ENCODE data around the gene LYL1. TPM values are rescaled to one million over a fixed set of nuclear protein-coding genes. Genes with fewer than 3 reads are reported as not detected.

The LYL1 gene
- total RNA-seq, 3 donors from 2014 or later (not counting 1 experiment from before 2014, with no cell fraction given): 2.0 to 7.7 (median 6.7) TPM

GRCh38 chr19:13134626-13135025 is 32.0 kb upstream of the LYL1 start:
- no peak overlapping the region for H3K27ac ChIP-seq (ENCODE audit: low read length)
- Mint-ChIP-seq H3K36me3 (no peaks in the 10 kb centered on the region), H3K9me3 (no peaks in the 10 kb centered on the region), H3K4me1 (peaks cover 23 to 24% of the 10 kb centered on the region in 2 donors), H3K27me3 (ENCODE audit: low read depth in 2 of 2) (no peaks in the 10 kb centered on the region), H3K27ac (no peak overlapping the region), H3K4me3 (no peak overlapping the region)
- peaks cover 36% of the 10 kb centered on the region for H3K36me3 ChIP-seq (ENCODE audit: control insufficient read depth, insufficient read depth, low read length)
- H3K4me1 ChIP-seq (ENCODE audit: control insufficient read depth, insufficient read depth, low read length): peaks cover 20% of the 10 kb centered on the region
- H3K27me3 ChIP-seq (ENCODE audit: control insufficient read depth, insufficient read depth, low read length): no peaks in the 10 kb centered on the region
- ATAC-seq (no peak), DNase-seq (no peak)
- TF ChIP-seq CTCF (IDR thresholded peaks at IDR 0.05): no peak
- intact Hi-C loops (cut with micrococcal nuclease): no loop called here
- 92% methylated on average over 3 of the region's 3 CpGs for WGBS (ENCODE audit: insufficient coverage)
- no peak overlapping the region for H3K4me3 ChIP-seq (ENCODE audit: low read length)
- no peaks in the 10 kb centered on the region for H3K9me3 ChIP-seq (ENCODE audit: control insufficient read depth, insufficient read depth, low read length)

- intact Hi-C loops (cut with micrococcal nuclease): no loop called here
- H3K27ac Mint-ChIP-seq: peak overlapping the region; percentile 86 to 91
Measured at GRCh38 chr19:13133241-13133870, 30.7 kb upstream of the LYL1 start.

GRCh38 chr19:13132471-13133180 is 30.0 kb upstream of the LYL1 start:
- peaks cover 27 to 28% of the 10 kb centered on the region in 2 donors for H3K4me1 Mint-ChIP-seq
- Histone ChIP-seq H3K4me1 (ENCODE audit: control insufficient read depth, insufficient read depth, low read length) (peaks cover 20% of the 10 kb centered on the region), H3K36me3 (ENCODE audit: control insufficient read depth, insufficient read depth, low read length) (peaks cover 22% of the 10 kb centered on the region), H3K27ac (ENCODE audit: low read length) (no peak overlapping the region), H3K4me3 (ENCODE audit: low read length) (no peak overlapping the region), H3K9me3 (ENCODE audit: control insufficient read depth, insufficient read depth, low read length) (no peaks in the 10 kb centered on the region), H3K27me3 (ENCODE audit: control insufficient read depth, insufficient read depth, low read length) (no peaks in the 10 kb centered on the region)
- no peaks in the 10 kb centered on the region for H3K27me3 Mint-ChIP-seq (ENCODE audit: low read depth in 2 of 2)
- peak overlapping the region; percentile 79 for H3K4me3 Mint-ChIP-seq
- no peaks in the 10 kb centered on the region for H3K36me3 Mint-ChIP-seq
- peak; percentile 43 to 65 for DNase-seq
- intact Hi-C loops (cut with micrococcal nuclease): no loop called here
- peak; percentile 92 to 99 (median 97) for ATAC-seq
- no peak for TF ChIP-seq CTCF (IDR thresholded peaks at IDR 0.05)
- H3K9me3 Mint-ChIP-seq: no peaks in the 10 kb centered on the region
- WGBS (ENCODE audit: insufficient coverage): 38% methylated on average over 8 of the region's 8 CpGs
- peak overlapping the region; percentile 86 to 91 for H3K27ac Mint-ChIP-seq

More at GRCh38 chr19:13133241-13133870, 30.7 kb upstream of the LYL1 start:
- DNase-seq (no peak), ATAC-seq (no peak)
- Histone ChIP-seq H3K27me3 (ENCODE audit: control insufficient read depth, insufficient read depth, low read length) (no peaks in the 10 kb centered on the region), H3K4me1 (ENCODE audit: control insufficient read depth, insufficient read depth, low read length) (peaks cover 20% of the 10 kb centered on the region), H3K36me3 (ENCODE audit: control insufficient read depth, insufficient read depth, low read length) (peaks cover 30% of the 10 kb centered on the region), H3K4me3 (ENCODE audit: low read length) (no peak overlapping the region), H3K9me3 (ENCODE audit: control insufficient read depth, insufficient read depth, low read length) (no peaks in the 10 kb centered on the region), H3K27ac (ENCODE audit: low read length) (no peak overlapping the region)
- Mint-ChIP-seq H3K27me3 (ENCODE audit: low read depth in 2 of 2) (no peaks in the 10 kb centered on the region), H3K4me1 (peaks cover 23 to 24% of the 10 kb centered on the region in 2 donors), H3K9me3 (no peaks in the 10 kb centered on the region), H3K4me3 (peak overlapping the region; percentile 79), H3K36me3 (no peaks in the 10 kb centered on the region)
- TF ChIP-seq CTCF (IDR thresholded peaks at IDR 0.05): no peak
- WGBS (ENCODE audit: insufficient coverage): 93% methylated on average over 12 of the region's 12 CpGs
